ENCODE results near the gene EFHC1.

DNA sequence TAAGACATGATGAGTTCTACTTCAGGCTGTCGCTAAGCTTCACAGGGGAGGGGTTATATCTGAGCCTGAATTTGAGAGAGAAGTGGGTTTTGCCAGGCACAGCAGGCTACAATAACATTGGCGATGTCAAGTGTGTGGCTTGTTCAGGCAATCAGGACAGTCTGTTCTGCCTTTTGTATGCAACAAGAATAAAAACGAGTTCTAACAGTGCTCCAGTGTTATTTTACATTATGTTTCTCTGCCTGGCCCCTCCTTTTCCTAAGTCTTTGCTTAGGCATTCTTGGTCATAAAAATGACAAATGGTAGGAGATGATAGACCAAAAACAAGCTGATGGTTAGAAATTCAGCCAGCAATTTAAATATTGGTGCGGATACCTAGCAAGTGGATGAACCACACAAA lies 31.4 kb upstream of the EFHC1 start:
- TF ChIP-seq, protein P1, sequence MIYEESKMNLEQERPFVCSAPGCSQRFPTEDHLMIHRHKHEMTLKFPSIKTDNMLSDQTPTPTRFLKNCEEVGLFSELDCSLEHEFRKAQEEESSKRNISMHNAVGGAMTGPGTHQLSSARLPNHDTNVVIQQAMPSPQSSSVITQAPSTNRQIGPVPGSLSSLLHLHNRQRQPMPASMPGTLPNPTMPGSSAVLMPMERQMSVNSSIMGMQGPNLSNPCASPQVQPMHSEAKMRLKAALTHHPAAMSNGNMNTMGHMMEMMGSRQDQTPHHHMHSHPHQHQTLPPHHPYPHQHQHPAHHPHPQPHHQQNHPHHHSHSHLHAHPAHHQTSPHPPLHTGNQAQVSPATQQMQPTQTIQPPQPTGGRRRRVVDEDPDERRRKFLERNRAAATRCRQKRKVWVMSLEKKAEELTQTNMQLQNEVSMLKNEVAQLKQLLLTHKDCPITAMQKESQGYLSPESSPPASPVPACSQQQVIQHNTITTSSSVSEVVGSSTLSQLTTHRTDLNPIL (CRISPR knock-in tag; IDR thresholded peaks at IDR 0.05; ENCODE audit: low read depth), result no peak
- TF ChIP-seq ESRRG (CRISPR knock-in tag; IDR thresholded peaks at IDR 0.05), result no peak
- TF ChIP-seq ZNF8 (CRISPR knock-in tag; IDR thresholded peaks at IDR 0.05), result no peak
- TF ChIP-seq PPARA (CRISPR knock-in tag; IDR thresholded peaks at IDR 0.05; ENCODE audit: borderline replicate concordance), result no peak
- no peak for TF ChIP-seq GLIS3 (CRISPR knock-in tag; IDR thresholded peaks at IDR 0.05)
- TF ChIP-seq, protein P2, sequence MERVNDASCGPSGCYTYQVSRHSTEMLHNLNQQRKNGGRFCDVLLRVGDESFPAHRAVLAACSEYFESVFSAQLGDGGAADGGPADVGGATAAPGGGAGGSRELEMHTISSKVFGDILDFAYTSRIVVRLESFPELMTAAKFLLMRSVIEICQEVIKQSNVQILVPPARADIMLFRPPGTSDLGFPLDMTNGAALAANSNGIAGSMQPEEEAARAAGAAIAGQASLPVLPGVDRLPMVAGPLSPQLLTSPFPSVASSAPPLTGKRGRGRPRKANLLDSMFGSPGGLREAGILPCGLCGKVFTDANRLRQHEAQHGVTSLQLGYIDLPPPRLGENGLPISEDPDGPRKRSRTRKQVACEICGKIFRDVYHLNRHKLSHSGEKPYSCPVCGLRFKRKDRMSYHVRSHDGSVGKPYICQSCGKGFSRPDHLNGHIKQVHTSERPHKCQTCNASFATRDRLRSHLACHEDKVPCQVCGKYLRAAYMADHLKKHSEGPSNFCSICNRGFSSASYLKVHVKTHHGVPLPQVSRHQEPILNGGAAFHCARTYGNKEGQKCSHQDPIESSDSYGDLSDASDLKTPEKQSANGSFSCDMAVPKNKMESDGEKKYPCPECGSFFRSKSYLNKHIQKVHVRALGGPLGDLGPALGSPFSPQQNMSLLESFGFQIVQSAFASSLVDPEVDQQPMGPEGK (CRISPR knock-in tag; IDR thresholded peaks at IDR 0.05; ENCODE audit: borderline replicate concordance), result no peak
- no peak for TF ChIP-seq ZFP30 (CRISPR knock-in tag; IDR thresholded peaks at IDR 0.05)
- TF ChIP-seq BACH2 (CRISPR knock-in tag; IDR thresholded peaks at IDR 0.05; ENCODE audit: borderline replicate concordance), result no peak
- TF ChIP-seq SNAI2 (CRISPR knock-in tag; IDR thresholded peaks at IDR 0.05), result no peak
- no peak for TF ChIP-seq ZFP3 (CRISPR knock-in tag; IDR thresholded peaks at IDR 0.05)
- TF ChIP-seq TOX (CRISPR knock-in tag; IDR thresholded peaks at IDR 0.05; ENCODE audit: borderline replicate concordance), result no peak
- no peak for TF ChIP-seq RARB (CRISPR knock-in tag; IDR thresholded peaks at IDR 0.05)
- no peak for TF ChIP-seq ISL1 (CRISPR knock-in tag; IDR thresholded peaks at IDR 0.05)
- no peak for TF ChIP-seq TCF4 (CRISPR knock-in tag; IDR thresholded peaks at IDR 0.05; ENCODE audit: borderline replicate concordance)
